Inferior parietal cortex (tissue), 1 donor: ENCODE results near the gene CACNA2D1.
"Not testable (repeated sequence)": the region's sequence is repeated elsewhere in the genome, so short reads cannot be mapped to it uniquely, and the experiment has no call there.

ENCODE experiments used
- DNase-seq: peaks from one replicate; pipeline ENCODE4 v3.0.0-alpha.2; 2016; ENCODE audit errors: extremely low spot score

CACNA2D1 gene

GRCh38 chr7:82049442-82049841 is 394.1 kb downstream of the CACNA2D1 start:
- no peak for DNase-seq

- peak; percentile 87 for DNase-seq
These were observed 399.0 kb downstream of the CACNA2D1 start for GRCh38 chr7:82044497-82045080.

- no peak for DNase-seq
These were observed 404.0 kb downstream of the CACNA2D1 start for GRCh38 chr7:82039621-82040020.

GRCh38 chr7:82036146-82036886 is 407.3 kb downstream of the CACNA2D1 start:
- DNase-seq, result no peak

- no peak for DNase-seq
These were observed 408.1 kb downstream of the CACNA2D1 start for GRCh38 chr7:82035456-82035855.

- no peak for DNase-seq
These were observed 410.7 kb downstream of the CACNA2D1 start for GRCh38 chr7:82032901-82033300.

GRCh38 chr7:82029236-82029913 is 414.2 kb downstream of the CACNA2D1 start:
- DNase-seq, result no peak

GRCh38 chr7:82028097-82028496 is 415.5 kb downstream of the CACNA2D1 start:
- DNase-seq, result no peak

GRCh38 chr7:82021713-82022112 is 421.9 kb downstream of the CACNA2D1 start:
- no peak for DNase-seq

- no peak for DNase-seq
These were observed 422.5 kb downstream of the CACNA2D1 start for GRCh38 chr7:82021036-82021435.

- no peak for DNase-seq
These were observed 423.8 kb downstream of the CACNA2D1 start for GRCh38 chr7:82019551-82020475.

GRCh38 chr7:82018226-82018625 is 425.4 kb downstream of the CACNA2D1 start:
- DNase-seq, result no peak

GRCh38 chr7:82017334-82017943 is 426.1 kb downstream of the CACNA2D1 start:
- DNase-seq, result peak; percentile 65

- no peak for DNase-seq
These were observed 427.8 kb downstream of the CACNA2D1 start for GRCh38 chr7:82015751-82016150.

- not testable (repeated sequence) for DNase-seq
These were observed 429.0 kb downstream of the CACNA2D1 start for GRCh38 chr7:82014574-82014973.

- peak; percentile 53 for DNase-seq
These were observed 431.1 kb downstream of the CACNA2D1 start for GRCh38 chr7:82012453-82012852.

- DNase-seq, result no peak
These were observed 433.2 kb downstream of the CACNA2D1 start for GRCh38 chr7:82010416-82010815.

- no peak for DNase-seq
These were observed 436.3 kb downstream of the CACNA2D1 start for GRCh38 chr7:82007315-82007714.

- no peak for DNase-seq
These were observed 438.5 kb downstream of the CACNA2D1 start for GRCh38 chr7:82005056-82005455.

GRCh38 chr7:81993186-81993585 is 450.4 kb downstream of the CACNA2D1 start:
- no peak for DNase-seq

GRCh38 chr7:81990395-81990794 is 453.2 kb downstream of the CACNA2D1 start:
- no peak for DNase-seq
